SK-N-SH (cell line): ENCODE data around the gene TMPRSS12. TPM values are rescaled to one million over a fixed set of nuclear protein-coding genes. Genes with fewer than 3 reads are reported as not detected.

Source experiments
- CTCF ChIA-PET: fragments of 300-600, 350-600 bp; formaldehyde crosslinking; extraction: SDS; loops from one replicate; lab custom pipeline; 2021; lab: Yijun Ruan, JAX
- POLR2A ChIA-PET: fragments of 350-600 bp; sonication (Branson Sonifier 250); formaldehyde crosslinking; extraction: SDS; loops from one replicate; lab custom pipeline; 2020; ENCODE audit warnings: antibody characterized with exemption, inconsistent platforms; lab: Yijun Ruan, JAX
- DNase-seq: peaks from one replicate; pipeline ENCODE4 v3.0.0; 2012
- H2AFZ ChIP-seq: fragments of 200-600 bp; sonication (generic); 2 replicates; pipeline ENCODE4 v1.8.1; 2016; ENCODE audit warnings: antibody characterized with exemption, mild to moderate bottlenecking, low read depth
- H3F3A ChIP-seq: fragments of 200-600 bp; sonication (generic); replicated peaks from 2 replicates; pipeline ENCODE3; 2016; ENCODE audit warnings: antibody characterized with exemption, mild to moderate bottlenecking; ENCODE audit not compliant: insufficient read depth
- H3K27ac ChIP-seq, 2 experiments: fragments of 200-500 bp in 1 of 2; fragments of 200-600 bp in 1 of 2; sonication (Bioruptor generic) in 1 of 2; sonication (generic), shearing (Covaris generic) in 1 of 2; 2 replicates each; pipeline versions ENCODE4 v1.5.1 to v1.6.1; 2014 to 2016; ENCODE audit warnings: low read depth in 2 of 2, inconsistent platforms in 1 of 2, low read length in 1 of 2, mild to moderate bottlenecking in 1 of 2, mixed read lengths in 1 of 2
- H3K27me3 ChIP-seq: fragments of 200-600 bp; sonication (generic), shearing (Covaris generic); 2 replicates; pipeline ENCODE4 v1.6.1; 2016; ENCODE audit warnings: mixed run types; ENCODE audit not compliant: insufficient read depth
- H3K36me3 ChIP-seq, 2 experiments: fragments of 200-500 bp in 1 of 2; fragments of 200-600 bp in 1 of 2; sonication (Bioruptor generic) in 1 of 2; sonication (generic) in 1 of 2; replicated peaks in 1 of 2; 2 replicates each; pipeline versions ENCODE3 to v1.5.1; 2014 to 2016; ENCODE audit warnings: low read length in 1 of 2, mild to moderate bottlenecking in 1 of 2; ENCODE audit not compliant: insufficient read depth in 2 of 2, control insufficient read depth in 1 of 2
- H3K4me1 ChIP-seq, 2 experiments: fragments of 200-500 bp in 1 of 2; fragments of 200-600 bp in 1 of 2; sonication (Bioruptor generic) in 1 of 2; sonication (generic), shearing (Covaris generic) in 1 of 2; 2 replicates each; pipeline versions ENCODE4 v1.5.1 to v1.6.1; 2014 to 2016; ENCODE audit warnings: low read depth in 1 of 2, low read length in 1 of 2, mixed run types in 1 of 2; ENCODE audit not compliant: insufficient read depth in 2 of 2, control insufficient read depth in 1 of 2
- H3K4me2 ChIP-seq: fragments of 200-600 bp; sonication (generic), shearing (Covaris generic); 2 replicates; pipeline ENCODE4 v1.6.1; 2017; ENCODE audit warnings: mixed run types
- H3K4me3 ChIP-seq, 2 experiments: fragments of 200-500 bp in 1 of 2; fragments of 200-600 bp in 1 of 2; sonication (Bioruptor generic) in 1 of 2; sonication (generic), shearing (Covaris generic) in 1 of 2; 2 replicates each; pipeline versions ENCODE4 v1.5.1 to v1.8.1; 2014 to 2016; ENCODE audit warnings: low read depth in 2 of 2, inconsistent platforms in 1 of 2, low read length in 1 of 2, mild to moderate bottlenecking in 1 of 2, mixed read lengths in 1 of 2, moderate library complexity in 1 of 2
- H3K79me2 ChIP-seq: fragments of 200-600 bp; sonication (generic); 2 replicates; pipeline ENCODE4 v1.8.1; 2017; ENCODE audit warnings: mild to moderate bottlenecking; ENCODE audit not compliant: insufficient read depth
- H3K9ac ChIP-seq: fragments of 200-600 bp; sonication (generic); 2 replicates; pipeline ENCODE4 v1.6.1; 2017; ENCODE audit warnings: mixed run types
- H3K9me2 ChIP-seq: fragments of 200-600 bp; sonication (generic); 2 replicates; pipeline ENCODE4 v1.6.1; 2017; ENCODE audit warnings: mixed run types
- H3K9me3 ChIP-seq: fragments of 200-600 bp; sonication (generic); 2 replicates; pipeline ENCODE4 v1.6.1; 2017; ENCODE audit warnings: mixed run types, mild to moderate bottlenecking, moderate library complexity
- H4K20me1 ChIP-seq: fragments of 200-600 bp; sonication (generic); 2 replicates; pipeline ENCODE4 v1.6.1; 2017; ENCODE audit warnings: mild to moderate bottlenecking, mixed run types; ENCODE audit not compliant: insufficient read depth
- CTCF ChIP-seq: fragments of 200-600 bp; sonication (generic); IDR thresholded peaks from 2 replicates; pipeline ENCODE4 v1.6.1; 2017; ENCODE audit warnings: antibody characterized with exemption, mild to moderate bottlenecking, moderate library complexity
- EP300 ChIP-seq, 2 experiments: IDR thresholded peaks; 2 replicates each; pipeline versions ENCODE4 v1.4.0 to v1.6.1; 2012; ENCODE audit warnings: borderline replicate concordance in 1 of 2, low read depth in 1 of 2, low read length in 1 of 2
- FOXJ3 ChIP-seq: sonication (generic); formaldehyde crosslinking; IDR thresholded peaks from 2 replicates; pipeline ENCODE4 v1.5.1; 2020; ENCODE audit warnings: mild to moderate bottlenecking, missing genetic modification reagents
- GABPA ChIP-seq: IDR thresholded peaks from 2 replicates; pipeline ENCODE4 v1.4.0; 2012; ENCODE audit warnings: low read depth, mild to moderate bottlenecking
- GATA2 ChIP-seq: sonication (generic); formaldehyde crosslinking; IDR thresholded peaks from 2 replicates; pipeline ENCODE4 v1.5.0; 2020; ENCODE audit warnings: mild to moderate bottlenecking, missing genetic modification reagents
- IRF3 ChIP-seq: fragments of 150-350 bp; IDR thresholded peaks from 2 replicates; pipeline ENCODE4 v1.6.1; 2016; ENCODE audit warnings: mild to moderate bottlenecking, low read depth, low read length
- JUND ChIP-seq: IDR thresholded peaks from 2 replicates; pipeline ENCODE4 v1.4.0; 2012
- MEF2A ChIP-seq: IDR thresholded peaks from 2 replicates; pipeline ENCODE4 v1.4.0; 2012; ENCODE audit warnings: low read depth, borderline replicate concordance
- NFIC ChIP-seq: IDR thresholded peaks from 2 replicates; pipeline ENCODE4 v1.4.0; 2012; ENCODE audit warnings: borderline replicate concordance
- POLR2AphosphoS5 ChIP-seq: IDR thresholded peaks from 2 replicates; pipeline ENCODE4 v1.6.1; 2012; ENCODE audit warnings: low read depth, low read length
- RCOR1 ChIP-seq: fragments of 150-350 bp; IDR thresholded peaks from 2 replicates; pipeline ENCODE4 v1.6.1; 2017; ENCODE audit warnings: antibody characterized with exemption, low read length
- RXRA ChIP-seq: IDR thresholded peaks from 2 replicates; pipeline ENCODE4 v1.4.0; 2012; ENCODE audit warnings: low read depth, mild to moderate bottlenecking, borderline replicate concordance
- SIN3A ChIP-seq: IDR thresholded peaks from 2 replicates; pipeline ENCODE4 v1.6.1; 2012; ENCODE audit warnings: low read depth, mild to moderate bottlenecking, low read length, moderate library complexity, borderline replicate concordance
- TAF1 ChIP-seq: IDR thresholded peaks from 2 replicates; pipeline ENCODE4 v1.6.1; 2012; ENCODE audit warnings: low read depth, mild to moderate bottlenecking, low read length, moderate library complexity, borderline replicate concordance
- TCF12 ChIP-seq: IDR thresholded peaks from 2 replicates; pipeline ENCODE4 v1.4.0; 2012
- TEAD4 ChIP-seq: IDR thresholded peaks from 2 replicates; pipeline ENCODE4 v1.4.0; 2012; ENCODE audit warnings: mild to moderate bottlenecking, borderline replicate concordance; ENCODE audit not compliant: insufficient read depth
- WGBS: methylation state at CpG from one replicate; pipeline ENCODE4 v1.1.6; 2017; ENCODE audit warnings: low lambda C conversion rate; 5-methylcytosine and 5-hydroxymethylcytosine counted together
- polyA plus RNA-seq, 3 experiments: library from polyadenylated mRNA; depleted of rRNA; stranded (reverse); fragments of >200 nt; gene quantifications; 2 replicates each; pipeline ENCODE4 v1.2.3, GENCODE V29; 2012
- TF ChIP-seq, protein P1 (sequence below): IDR thresholded peaks from 2 replicates; pipeline ENCODE4 v1.4.0; 2012; ENCODE audit warnings: low read depth, borderline replicate concordance
- TF ChIP-seq, protein P2 (sequence below): IDR thresholded peaks from 2 replicates; pipeline ENCODE4 v1.6.1; 2012; ENCODE audit warnings: mild to moderate bottlenecking, low read depth, low read length, moderate library complexity
- TF ChIP-seq, protein P3 (sequence below): IDR thresholded peaks from 2 replicates; pipeline ENCODE4 v1.4.0; 2012; ENCODE audit warnings: low read depth

Gene TMPRSS12
- polyA plus RNA-seq, 1 of the 3 experiments (the other 2 are of a cell fraction), result not detected

GRCh38 chr12:50928392-50928791 lies 85.7 kb downstream of the TMPRSS12 start:
- H3F3A ChIP-seq, result peaks cover 3% of the 10 kb centered on the region
- H3K9me3 ChIP-seq, result no peaks in the 10 kb centered on the region
- no peak overlapping the region for H2AFZ ChIP-seq
- no peak overlapping the region for H3K27ac ChIP-seq
- WGBS, result 71% methylated on average over 3 of the region's 3 CpGs
- no peak overlapping the region for H3K4me3 ChIP-seq
- H3K27me3 ChIP-seq, result no peaks in the 10 kb centered on the region
- POLR2A ChIA-PET, result interaction anchor here (0.7 kb wide), 1 partner anchor 21 kb away, joined by 3 read pairs; no protein-coding TSS in a partner anchor
- no peak for DNase-seq
- H3K79me2 ChIP-seq, result no peaks in the 10 kb centered on the region
- no peak overlapping the region for H3K9ac ChIP-seq
- CTCF ChIA-PET, result interaction anchor here (1.2 kb wide), 1 partner anchor 59 kb away, joined by 6 read pairs; no protein-coding TSS in a partner anchor
- peaks cover 7 to 20% of the 10 kb centered on the region in 2 experiments for H3K4me1 ChIP-seq
- peaks cover 0 to 3% of the 10 kb centered on the region in 2 experiments for H3K36me3 ChIP-seq
- no peaks in the 10 kb centered on the region for H3K9me2 ChIP-seq
- no peaks in the 10 kb centered on the region for H4K20me1 ChIP-seq
- H3K4me2 ChIP-seq, result no peak overlapping the region
- TF ChIP-seq, protein P1, sequence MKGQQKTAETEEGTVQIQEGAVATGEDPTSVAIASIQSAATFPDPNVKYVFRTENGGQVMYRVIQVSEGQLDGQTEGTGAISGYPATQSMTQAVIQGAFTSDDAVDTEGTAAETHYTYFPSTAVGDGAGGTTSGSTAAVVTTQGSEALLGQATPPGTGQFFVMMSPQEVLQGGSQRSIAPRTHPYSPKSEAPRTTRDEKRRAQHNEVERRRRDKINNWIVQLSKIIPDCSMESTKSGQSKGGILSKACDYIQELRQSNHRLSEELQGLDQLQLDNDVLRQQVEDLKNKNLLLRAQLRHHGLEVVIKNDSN, result no peak
- no peak for TF ChIP-seq FOXJ3 (CRISPR knock-in tag)
- TF ChIP-seq IRF3, result no peak
- no peak for TF ChIP-seq TEAD4
- no peak for TF ChIP-seq JUND
- no peak for TF ChIP-seq RXRA
- no peak for TF ChIP-seq MEF2A
- TF ChIP-seq EP300 (IDR thresholded peaks at IDR 0.05; ENCODE audit: borderline replicate concordance in 1 of 2, low read depth in 1 of 2, low read length in 1 of 2), result no peak
- TF ChIP-seq POLR2AphosphoS5, result no peak
- TF ChIP-seq, protein P2, sequence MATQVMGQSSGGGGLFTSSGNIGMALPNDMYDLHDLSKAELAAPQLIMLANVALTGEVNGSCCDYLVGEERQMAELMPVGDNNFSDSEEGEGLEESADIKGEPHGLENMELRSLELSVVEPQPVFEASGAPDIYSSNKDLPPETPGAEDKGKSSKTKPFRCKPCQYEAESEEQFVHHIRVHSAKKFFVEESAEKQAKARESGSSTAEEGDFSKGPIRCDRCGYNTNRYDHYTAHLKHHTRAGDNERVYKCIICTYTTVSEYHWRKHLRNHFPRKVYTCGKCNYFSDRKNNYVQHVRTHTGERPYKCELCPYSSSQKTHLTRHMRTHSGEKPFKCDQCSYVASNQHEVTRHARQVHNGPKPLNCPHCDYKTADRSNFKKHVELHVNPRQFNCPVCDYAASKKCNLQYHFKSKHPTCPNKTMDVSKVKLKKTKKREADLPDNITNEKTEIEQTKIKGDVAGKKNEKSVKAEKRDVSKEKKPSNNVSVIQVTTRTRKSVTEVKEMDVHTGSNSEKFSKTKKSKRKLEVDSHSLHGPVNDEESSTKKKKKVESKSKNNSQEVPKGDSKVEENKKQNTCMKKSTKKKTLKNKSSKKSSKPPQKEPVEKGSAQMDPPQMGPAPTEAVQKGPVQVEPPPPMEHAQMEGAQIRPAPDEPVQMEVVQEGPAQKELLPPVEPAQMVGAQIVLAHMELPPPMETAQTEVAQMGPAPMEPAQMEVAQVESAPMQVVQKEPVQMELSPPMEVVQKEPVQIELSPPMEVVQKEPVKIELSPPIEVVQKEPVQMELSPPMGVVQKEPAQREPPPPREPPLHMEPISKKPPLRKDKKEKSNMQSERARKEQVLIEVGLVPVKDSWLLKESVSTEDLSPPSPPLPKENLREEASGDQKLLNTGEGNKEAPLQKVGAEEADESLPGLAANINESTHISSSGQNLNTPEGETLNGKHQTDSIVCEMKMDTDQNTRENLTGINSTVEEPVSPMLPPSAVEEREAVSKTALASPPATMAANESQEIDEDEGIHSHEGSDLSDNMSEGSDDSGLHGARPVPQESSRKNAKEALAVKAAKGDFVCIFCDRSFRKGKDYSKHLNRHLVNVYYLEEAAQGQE, result no peak
- TF ChIP-seq, protein P3, sequence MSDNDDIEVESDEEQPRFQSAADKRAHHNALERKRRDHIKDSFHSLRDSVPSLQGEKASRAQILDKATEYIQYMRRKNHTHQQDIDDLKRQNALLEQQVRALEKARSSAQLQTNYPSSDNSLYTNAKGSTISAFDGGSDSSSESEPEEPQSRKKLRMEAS, result no peak
- no peak for TF ChIP-seq GATA2 (CRISPR knock-in tag)
- no peak for TF ChIP-seq TCF12
- no peak for TF ChIP-seq SIN3A
- TF ChIP-seq CTCF, result no peak
- no peak for TF ChIP-seq NFIC
- TF ChIP-seq GABPA, result no peak
- TF ChIP-seq TAF1, result no peak
- no peak for TF ChIP-seq RCOR1
